Activated naive CD4-positive, alpha-beta T cell treated with anti-CD3 and anti-CD28 coated beads, Interleukin-2, amount 10 ng/mL, durations not matched to agents 7 days and 5 days (primary cell): ENCODE results near the gene MBLAC2.

Experiments used
- CTCF ChIA-PET: fragments of 350-600 bp; sonication (Branson Sonifier 250); formaldehyde crosslinking; loops from one replicate; lab custom pipeline; 2021; ENCODE audit warnings: antibody characterized with exemption; lab: Charles Lee
- DNase-seq: peaks from one replicate; pipeline ENCODE4 v3.0.0-alpha.2; 2020
- H3K27ac Mint-ChIP-seq: one replicate; pipeline ENCODE4 v1.8.0; 2021; ENCODE audit warnings: mild to moderate bottlenecking, moderate library complexity, mixed read lengths
- H3K27me3 Mint-ChIP-seq: one replicate; pipeline ENCODE4 v1.8.0; 2021; ENCODE audit warnings: mild to moderate bottlenecking, mixed read lengths
- H3K36me3 Mint-ChIP-seq: one replicate; pipeline ENCODE4 v1.8.0; 2021; ENCODE audit warnings: mixed read lengths
- H3K4me1 Mint-ChIP-seq: one replicate; pipeline ENCODE4 v1.8.0; 2021; ENCODE audit warnings: mixed read lengths
- H3K4me3 Mint-ChIP-seq: one replicate; pipeline ENCODE4 v1.8.0; 2021; ENCODE audit warnings: mild to moderate bottlenecking, moderate library complexity, mixed read lengths
- H3K9me3 Mint-ChIP-seq: one replicate; pipeline ENCODE4 v1.8.0; 2021; ENCODE audit warnings: mixed read lengths

Gene MBLAC2

GRCh38 chr5:90474235-90475107 lies at the start of gene MBLAC2, which contains the start of gene POLR3G:
MBLAC2 (minus strand) TSS chr5:90474771; CDS start chr5:90474292, 479 bp downstream.
POLR3G (plus strand) TSS chr5:90474864; CDS start chr5:90485568, 10,704 bp downstream.
- peak; percentile 96 for DNase-seq
- peak within 1 kb of the TSS; percentile 98 for H3K4me3 Mint-ChIP-seq
- H3K36me3 Mint-ChIP-seq, result peaks cover 12% of the 10 kb centered on the region
- peak within 1 kb of the TSS; percentile 94 for H3K27ac Mint-ChIP-seq
- CTCF ChIA-PET, result interaction anchor here (1.1 to 1.6 kb wide), 4 partner anchors 35 to 58 kb away, joined by 3 to 6 read pairs (median 4); partner anchors contain the start of gene LYSMD3
- H3K27me3 Mint-ChIP-seq, result peaks cover 3% of the 10 kb centered on the region
- H3K4me1 Mint-ChIP-seq, result peaks cover 32% of the 10 kb centered on the region
- H3K9me3 Mint-ChIP-seq, result no peaks in the 10 kb centered on the region

- H3K27ac Mint-ChIP-seq, result no peak overlapping the region
- no peaks in the 10 kb centered on the region for H3K27me3 Mint-ChIP-seq
- CTCF ChIA-PET, result no interaction called here
- peaks cover 47% of the 10 kb centered on the region for H3K36me3 Mint-ChIP-seq
- no peak for DNase-seq
- no peaks in the 10 kb centered on the region for H3K9me3 Mint-ChIP-seq
- H3K4me1 Mint-ChIP-seq, result peaks cover 8% of the 10 kb centered on the region
- no peak overlapping the region for H3K4me3 Mint-ChIP-seq
Observed at GRCh38 chr5:90519081-90519480, 44.5 kb upstream of the MBLAC2 start.

- DNase-seq, result no peak
- CTCF ChIA-PET, result no interaction called here
- Mint-ChIP-seq H3K27me3 (no peaks in the 10 kb centered on the region), H3K27ac (no peak overlapping the region), H3K36me3 (peaks cover 46% of the 10 kb centered on the region), H3K4me3 (no peak overlapping the region), H3K9me3 (no peaks in the 10 kb centered on the region), H3K4me1 (peaks cover 8% of the 10 kb centered on the region)
Observed at GRCh38 chr5:90518661-90519060, 44.1 kb upstream of the MBLAC2 start.

GRCh38 chr5:90514520-90514919 lies 39.9 kb upstream of the MBLAC2 start:
- no peak for DNase-seq
- no peaks in the 10 kb centered on the region for H3K9me3 Mint-ChIP-seq
- CTCF ChIA-PET, result no interaction called here
- no peak overlapping the region for H3K4me3 Mint-ChIP-seq
- peaks cover 20% of the 10 kb centered on the region for H3K36me3 Mint-ChIP-seq
- H3K27ac Mint-ChIP-seq, result no peak overlapping the region
- no peaks in the 10 kb centered on the region for H3K27me3 Mint-ChIP-seq
- H3K4me1 Mint-ChIP-seq, result peaks cover 8% of the 10 kb centered on the region

GRCh38 chr5:90510438-90510837 lies 35.9 kb upstream of the MBLAC2 start:
- DNase-seq, result no peak
- Mint-ChIP-seq H3K36me3 (peaks cover 6% of the 10 kb centered on the region), H3K27ac (no peak overlapping the region), H3K27me3 (no peaks in the 10 kb centered on the region), H3K4me3 (no peak overlapping the region), H3K9me3 (no peaks in the 10 kb centered on the region), H3K4me1 (peaks cover 9% of the 10 kb centered on the region)
- CTCF ChIA-PET, result no interaction called here

- no peak for DNase-seq
- CTCF ChIA-PET, result no interaction called here
Observed at GRCh38 chr5:90506221-90506620, 31.6 kb upstream of the MBLAC2 start.

GRCh38 chr5:90504743-90505142 lies 30.2 kb upstream of the MBLAC2 start:
- CTCF ChIA-PET, result no interaction called here
- Mint-ChIP-seq H3K4me1 (peaks cover 9% of the 10 kb centered on the region), H3K4me3 (no peak overlapping the region), H3K9me3 (no peaks in the 10 kb centered on the region), H3K36me3 (no peaks in the 10 kb centered on the region), H3K27ac (no peak overlapping the region), H3K27me3 (no peaks in the 10 kb centered on the region)
- DNase-seq, result no peak

More at GRCh38 chr5:90506221-90506620, 31.6 kb upstream of the MBLAC2 start:
- Mint-ChIP-seq H3K27me3 (no peaks in the 10 kb centered on the region), H3K4me1 (peaks cover 9% of the 10 kb centered on the region), H3K36me3 (no peaks in the 10 kb centered on the region), H3K27ac (no peak overlapping the region), H3K9me3 (no peaks in the 10 kb centered on the region), H3K4me3 (no peak overlapping the region)

GRCh38 chr5:90503596-90503995 lies 29.0 kb upstream of the MBLAC2 start:
- CTCF ChIA-PET, result no interaction called here
- Mint-ChIP-seq H3K9me3 (no peaks in the 10 kb centered on the region), H3K4me1 (peaks cover 9% of the 10 kb centered on the region), H3K4me3 (no peak overlapping the region), H3K27ac (no peak overlapping the region), H3K27me3 (no peaks in the 10 kb centered on the region), H3K36me3 (no peaks in the 10 kb centered on the region)
- DNase-seq, result no peak

- H3K4me3 Mint-ChIP-seq, result no peak overlapping the region
- no peaks in the 10 kb centered on the region for H3K36me3 Mint-ChIP-seq
- H3K27me3 Mint-ChIP-seq, result no peaks in the 10 kb centered on the region
- H3K4me1 Mint-ChIP-seq, result no peaks in the 10 kb centered on the region
- H3K9me3 Mint-ChIP-seq, result no peaks in the 10 kb centered on the region
- no peak overlapping the region for H3K27ac Mint-ChIP-seq
- DNase-seq, result no peak
- CTCF ChIA-PET, result no interaction called here
Observed at GRCh38 chr5:90495146-90495545, 20.6 kb upstream of the MBLAC2 start.

GRCh38 chr5:90494043-90494442 lies 19.5 kb upstream of the MBLAC2 start:
- H3K27ac Mint-ChIP-seq, result no peak overlapping the region
- no peaks in the 10 kb centered on the region for H3K36me3 Mint-ChIP-seq
- CTCF ChIA-PET, result no interaction called here
- no peaks in the 10 kb centered on the region for H3K27me3 Mint-ChIP-seq
- no peak for DNase-seq
- no peak overlapping the region for H3K4me3 Mint-ChIP-seq
- H3K4me1 Mint-ChIP-seq, result no peaks in the 10 kb centered on the region
- no peaks in the 10 kb centered on the region for H3K9me3 Mint-ChIP-seq

GRCh38 chr5:90488791-90489190 lies 14.2 kb upstream of the MBLAC2 start:
- CTCF ChIA-PET, result no interaction called here
- Mint-ChIP-seq H3K4me3 (no peak overlapping the region), H3K36me3 (no peaks in the 10 kb centered on the region), H3K27ac (no peak overlapping the region), H3K9me3 (no peaks in the 10 kb centered on the region), H3K4me1 (no peaks in the 10 kb centered on the region), H3K27me3 (no peaks in the 10 kb centered on the region)
- no peak for DNase-seq

- Mint-ChIP-seq H3K4me1 (peaks cover 2% of the 10 kb centered on the region), H3K9me3 (no peaks in the 10 kb centered on the region), H3K36me3 (no peaks in the 10 kb centered on the region), H3K27ac (no peak overlapping the region), H3K4me3 (no peak overlapping the region), H3K27me3 (no peaks in the 10 kb centered on the region)
- no peak for DNase-seq
- CTCF ChIA-PET, result no interaction called here
Observed at GRCh38 chr5:90484540-90484939, 10.0 kb upstream of the MBLAC2 start.

GRCh38 chr5:90483206-90483605 lies 8.6 kb upstream of the MBLAC2 start:
- CTCF ChIA-PET, result no interaction called here

GRCh38 chr5:90480699-90481098 lies 6.1 kb upstream of the MBLAC2 start:
- H3K4me1 Mint-ChIP-seq, result peaks cover 11% of the 10 kb centered on the region
- no peak for DNase-seq
- no peaks in the 10 kb centered on the region for H3K9me3 Mint-ChIP-seq
- H3K36me3 Mint-ChIP-seq, result no peaks in the 10 kb centered on the region
- H3K27me3 Mint-ChIP-seq, result no peaks in the 10 kb centered on the region
- CTCF ChIA-PET, result no interaction called here
- H3K27ac Mint-ChIP-seq, result no peak overlapping the region
- no peak overlapping the region for H3K4me3 Mint-ChIP-seq

More at GRCh38 chr5:90483206-90483605, 8.6 kb upstream of the MBLAC2 start:
- H3K9me3 Mint-ChIP-seq, result no peaks in the 10 kb centered on the region
- no peaks in the 10 kb centered on the region for H3K36me3 Mint-ChIP-seq
- no peak overlapping the region for H3K4me3 Mint-ChIP-seq
- DNase-seq, result no peak
- H3K27ac Mint-ChIP-seq, result no peak overlapping the region
- H3K27me3 Mint-ChIP-seq, result no peaks in the 10 kb centered on the region
- peaks cover 2% of the 10 kb centered on the region for H3K4me1 Mint-ChIP-seq
